HK-2 (cell line): ENCODE results near the gene DRD4.

Experiments
- DNase-seq: peaks from one replicate; pipeline ENCODE4 v3.0.0-alpha.2; 2018; ENCODE audit not compliant: unreplicated experiment

DRD4 gene

GRCh38 chr11:610146-610801 is 26.8 kb upstream of the DRD4 start:
- DNase-seq, result no peak

GRCh38 chr11:611001-611996 is 25.8 kb upstream of the DRD4 start:
- no peak for DNase-seq

DNA sequence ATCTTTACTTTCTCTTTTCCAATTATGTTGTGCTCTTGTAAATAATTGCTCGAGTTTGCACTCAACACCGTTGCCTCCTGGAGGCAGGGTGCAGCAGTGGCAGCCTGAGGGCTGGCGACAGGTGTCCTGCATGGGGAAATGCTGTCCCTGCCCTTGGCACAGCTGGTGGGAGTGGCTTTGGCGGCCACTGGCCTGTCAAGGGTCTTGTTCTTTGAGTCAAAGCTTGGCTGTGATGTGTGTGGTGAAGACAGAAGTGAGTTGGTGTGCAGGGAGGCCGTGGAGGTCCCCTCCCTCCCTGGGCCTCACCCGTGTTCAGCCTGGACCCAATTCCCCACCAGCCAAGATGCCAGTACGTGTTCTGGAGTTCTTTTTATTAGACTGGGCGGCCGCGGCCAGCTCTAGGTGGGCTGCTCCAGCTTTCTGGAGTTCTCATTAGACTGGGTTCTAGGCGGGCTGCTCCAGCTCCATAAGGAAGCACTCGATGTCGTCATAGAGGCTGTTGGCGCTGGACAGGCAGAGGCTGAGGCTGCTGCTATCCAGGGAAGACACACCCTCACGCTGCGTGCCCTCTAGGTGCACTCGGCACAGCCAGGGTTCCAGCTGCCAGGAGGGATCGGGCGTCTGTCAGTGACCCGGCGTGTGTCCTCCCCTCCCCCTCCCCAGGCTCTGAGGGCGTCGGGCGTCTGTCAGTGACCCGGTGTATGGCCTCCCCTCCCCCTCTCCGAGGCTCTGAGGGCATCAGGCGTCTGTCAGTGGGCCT is 24.7 kb upstream of the DRD4 start:
- no peak for DNase-seq

GRCh38 chr11:612961-613300 is 24.1 kb upstream of the DRD4 start:
- DNase-seq, result no peak

DNA sequence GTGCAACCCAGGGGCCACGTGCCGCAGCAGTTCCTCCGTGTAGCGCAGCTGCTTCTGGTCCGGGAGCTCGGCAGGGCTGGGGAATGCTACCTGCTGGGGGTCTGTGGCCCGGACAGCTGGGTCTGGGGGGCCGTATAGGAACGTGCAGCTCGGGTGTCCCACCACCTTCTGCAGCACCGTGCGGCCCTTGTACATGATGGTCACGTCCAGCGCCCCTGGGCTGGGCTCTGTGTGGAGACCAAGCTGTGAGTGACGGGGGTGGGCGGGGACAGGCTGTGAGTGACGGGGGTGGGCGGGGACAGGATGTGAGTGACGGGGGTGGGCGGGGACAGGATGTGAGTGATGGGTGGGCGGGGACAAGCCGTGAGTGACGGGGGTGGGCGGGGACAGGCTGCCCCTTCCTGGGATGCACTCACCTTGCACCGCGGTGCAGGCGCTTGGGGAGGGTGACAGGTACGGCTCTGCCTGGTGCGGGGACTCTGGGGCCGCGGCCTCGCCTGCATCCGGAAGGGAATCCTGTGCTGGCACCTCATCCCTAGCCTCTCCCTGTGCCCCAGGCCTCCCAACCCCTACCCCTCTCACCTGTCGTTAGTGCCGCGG is 23.6 kb upstream of the DRD4 start:
- DNase-seq, result peak; percentile 72

GRCh38 chr11:614021-614622 is 22.9 kb upstream of the DRD4 start:
- no peak for DNase-seq

GRCh38 chr11:614623-615503 is 22.2 kb upstream of the DRD4 start:
- no peak for DNase-seq

DNA sequence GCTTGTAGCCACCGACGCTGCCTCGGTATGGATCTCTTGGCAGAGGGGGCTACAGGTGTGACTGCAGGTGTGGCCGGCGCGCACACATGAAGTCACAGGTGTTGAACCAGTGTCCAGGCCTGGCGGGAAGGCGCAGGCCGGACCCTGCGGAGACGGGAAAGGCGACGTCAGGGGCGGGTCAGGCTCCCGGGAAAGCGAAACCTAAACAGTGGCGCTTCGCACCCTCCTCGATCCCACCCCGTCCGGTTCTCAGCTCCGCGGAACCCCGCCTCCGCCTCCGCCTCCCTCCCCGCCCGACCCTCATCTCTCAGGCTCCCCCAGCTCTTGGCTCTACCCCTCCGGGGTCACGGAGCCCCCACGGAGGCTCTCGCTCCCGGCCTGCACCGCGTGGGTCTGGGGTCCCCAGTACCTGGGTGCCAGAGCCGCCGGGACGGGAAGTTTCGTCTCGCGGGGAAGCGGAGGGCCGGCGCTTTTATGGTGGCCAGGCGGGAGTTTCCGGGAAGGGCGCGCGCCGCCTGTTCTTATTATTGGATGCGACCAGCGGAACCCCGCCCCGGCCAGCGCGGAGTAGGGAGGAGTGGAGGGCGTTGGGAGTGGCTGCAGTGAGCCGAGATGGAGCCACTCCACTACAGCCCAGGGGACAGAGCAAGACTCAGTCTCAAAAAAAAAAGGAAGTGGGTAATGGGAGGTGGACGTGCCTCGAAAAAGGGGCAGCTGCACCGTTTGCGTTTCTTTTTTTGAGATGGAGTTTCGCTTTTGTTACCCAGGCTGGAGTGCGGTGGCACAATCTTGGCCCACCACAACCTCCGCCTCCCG is 21.4 kb upstream of the DRD4 start, which contains the start of gene IRF7:
TSS of gene IRF7 (minus strand) at position 447 of the 816 bp plus-strand sequence. CDS start 586 bp downstream, outside the sequence.
- peak; percentile 90 for DNase-seq

DNA sequence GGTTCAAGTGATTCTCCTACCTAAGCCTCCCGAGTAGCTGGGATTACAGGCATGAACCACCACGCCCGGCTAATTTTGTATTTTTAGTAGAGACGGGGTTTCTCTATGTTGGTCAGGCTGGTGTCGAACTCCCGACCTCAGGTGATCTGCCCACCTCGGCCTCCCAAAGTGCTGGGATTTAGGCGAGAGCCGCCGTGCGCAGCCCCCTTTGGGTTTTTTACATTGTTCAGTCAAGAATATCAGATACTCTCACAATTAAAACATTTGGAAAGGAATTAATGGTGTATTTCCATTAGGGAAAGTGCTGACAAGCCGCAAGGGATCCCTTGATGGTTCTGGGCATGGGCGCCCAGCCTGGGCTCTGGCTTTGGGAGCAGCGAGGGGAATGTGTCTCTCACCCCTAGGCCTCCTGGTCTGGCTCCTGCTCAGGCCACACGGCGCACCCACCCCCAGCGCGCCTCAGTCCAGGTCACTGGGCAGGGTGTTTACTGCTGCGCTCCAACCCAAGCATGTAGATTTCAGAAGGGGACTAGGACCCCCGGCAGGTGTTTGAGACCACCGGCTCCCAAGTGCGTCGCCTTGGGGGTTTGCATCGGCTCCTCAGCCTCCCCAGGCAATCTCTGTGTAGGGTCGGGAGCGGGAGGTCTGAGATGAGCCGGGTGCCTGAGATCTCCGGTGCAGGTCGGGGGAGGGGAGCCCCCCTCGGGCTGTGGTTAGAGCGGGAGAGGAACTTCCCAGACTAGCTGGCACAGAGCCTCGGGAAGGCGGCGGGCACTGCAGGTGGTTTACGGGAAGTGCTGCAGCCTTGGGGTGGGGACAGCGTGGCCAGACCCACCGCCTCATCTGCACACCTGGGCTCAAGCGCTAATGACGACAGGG is 20.5 kb upstream of the DRD4 start:
- DNase-seq, result no peak

GRCh38 chr11:617199-617911 is 19.7 kb upstream of the DRD4 start:
- no peak for DNase-seq

DNA sequence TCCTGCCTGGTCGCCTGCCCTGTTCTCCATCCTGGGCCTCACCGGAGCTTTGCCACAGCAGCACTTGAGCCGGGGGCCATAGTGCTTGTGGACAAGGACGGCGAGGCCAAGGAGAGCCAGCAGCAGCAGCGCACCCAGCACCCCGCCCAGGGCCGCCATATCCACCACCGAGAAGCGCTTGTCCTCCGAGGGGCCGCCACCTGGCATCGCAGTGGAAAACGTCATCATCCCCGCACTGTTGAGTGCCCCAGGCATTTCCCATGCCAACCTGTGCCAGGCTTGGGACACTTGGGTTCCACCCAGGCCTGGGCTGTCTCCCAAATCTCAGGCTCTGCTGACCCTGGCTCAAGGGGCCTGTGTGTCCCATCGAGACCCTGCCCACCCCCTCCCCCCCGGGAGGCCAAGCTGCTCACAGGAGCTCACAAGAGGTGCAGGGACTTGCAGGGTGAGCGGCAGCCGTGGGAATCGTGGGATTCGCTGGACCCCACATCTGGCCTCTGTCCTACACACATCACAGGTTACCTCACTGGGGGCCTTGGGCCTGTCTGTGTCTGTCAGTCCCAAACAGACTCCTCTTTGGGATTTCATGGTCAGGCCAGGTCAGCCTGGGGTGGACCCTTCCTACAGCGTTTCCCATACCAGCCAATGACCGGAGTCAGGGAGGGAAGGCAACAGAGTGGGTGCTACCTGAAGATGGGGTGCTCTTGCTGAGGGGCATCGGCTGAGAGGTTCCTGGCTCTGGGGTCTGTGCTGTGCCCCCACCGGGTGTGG is 19.0 kb upstream of the DRD4 start:
- no peak for DNase-seq

GRCh38 chr11:618856-619627 is 18.0 kb upstream of the DRD4 start:
- DNase-seq, result no peak

GRCh38 chr11:619628-620050 is 17.4 kb upstream of the DRD4 start:
- no peak for DNase-seq

GRCh38 chr11:620201-620600 is 16.9 kb upstream of the DRD4 start:
- DNase-seq, result no peak

GRCh38 chr11:620935-621814 is 15.9 kb upstream of the DRD4 start:
- DNase-seq, result no peak
